Keratinocyte (primary cell): ENCODE results near the gene LCE3B.

Experiments
- CTCF ChIP-seq, 3 experiments: IDR thresholded peaks in 1 of 3; conservative IDR thresholded peaks in 1 of 3; optimal IDR thresholded peaks in 1 of 3; 2 replicates in 2 of 3; 3 replicates in 1 of 3; pipeline versions ENCODE3 to v1.5.1; 2011; ENCODE audit warnings: low read length in 3 of 3, mild to moderate bottlenecking in 3 of 3, moderate library complexity in 2 of 3, control low read depth in 1 of 3, inconsistent platforms in 1 of 3; ENCODE audit not compliant: insufficient read depth in 2 of 3; ENCODE audit errors: extremely low read depth in 1 of 3
- EZH2 ChIP-seq: IDR thresholded peaks from one replicate; pipeline ENCODE4 v1.6.1; 2012; ENCODE audit warnings: inconsistent platforms, mild to moderate bottlenecking, low read length, moderate library complexity

GRCh38 chr1:152622803-152623202 lies 9.2 kb downstream of the LCE3B start, which contains the start of gene LCE3A:
- TF ChIP-seq CTCF (optimal IDR thresholded peaks at IDR 0.05 in 1 of 3, IDR thresholded peaks at IDR 0.05 in 1 of 3, conservative IDR thresholded peaks at IDR 0.05 in 1 of 3; ENCODE audit: extremely low read depth in 1 of 3, insufficient read depth in 2 of 3, low read length in 3 of 3) (no peak), EZH2 (no peak)
